B cell (primary cell): Measurements from ENCODE around the gene SCN3B. TPM values are rescaled to one million over a fixed set of nuclear protein-coding genes. Genes with fewer than 3 reads are reported as not detected.

ENCODE experiments used
- ATAC-seq: fragments of 200-7000 bp; cut with Tn5 transposase; one replicate; pipeline ENCODE4 v1.10.0; 2021; ENCODE audit warnings: low read depth, mild to moderate bottlenecking, moderate number of reproducible peaks, moderate library complexity
- CTCF ChIA-PET: fragments of 350-600 bp; sonication (Branson Sonifier 250); formaldehyde crosslinking; loops from one replicate; lab custom pipeline; 2021; ENCODE audit warnings: antibody characterized with exemption, inconsistent platforms; lab: Charles Lee
- POLR2A ChIA-PET: fragments of 350-600 bp; sonication (Branson Sonifier 250); formaldehyde crosslinking; loops from one replicate; lab custom pipeline; 2021; ENCODE audit warnings: antibody characterized with exemption; lab: Charles Lee
- DNase-seq: peaks from one replicate; pipeline ENCODE4 v3.0.0; 2013
- H2AFZ ChIP-seq: 2 replicates; pipeline ENCODE4 v1.6.1; 2012; ENCODE audit warnings: mild to moderate bottlenecking, low read depth, low read length; ENCODE audit not compliant: insufficient read depth, poor library complexity, severe bottlenecking
- H3K27ac ChIP-seq, 2 donors: 1 replicate in 1 of 2; 2 replicates in 1 of 2; pipeline ENCODE4 v1.5.1; 2012 to 2013; ENCODE audit warnings: low read length in 2 of 2, mild to moderate bottlenecking in 2 of 2, moderate library complexity in 1 of 2
- H3K27me3 ChIP-seq, 4 experiments: fragments of 200-600 bp in 1 of 4; sonication (generic) in 1 of 4; replicated peaks in 1 of 4; 1 replicate in 2 of 4; 2 replicates in 2 of 4; pipeline versions ENCODE4 v1.6.1 to v1.7.0; 2013 to 2016; ENCODE audit warnings: low read length in 3 of 4, mild to moderate bottlenecking in 2 of 4, mixed read lengths in 1 of 4, moderate library complexity in 1 of 4; ENCODE audit not compliant: insufficient read depth in 4 of 4, control insufficient read depth in 3 of 4; ENCODE audit errors: control extremely low read depth in 1 of 4
- H3K36me3 ChIP-seq, 2 experiments: replicated peaks in 1 of 2; 1 replicate in 1 of 2; 2 replicates in 1 of 2; pipeline versions ENCODE4 v1.6.1 to v1.7.1; 2013; ENCODE audit warnings: low read length in 1 of 2; ENCODE audit not compliant: insufficient read depth in 2 of 2, control insufficient read depth in 1 of 2; ENCODE audit errors: control extremely low read depth in 1 of 2, extremely low read depth in 1 of 2
- H3K4me1 ChIP-seq, 2 donors: fragments of 200-600 bp in 1 of 2; sonication (generic) in 1 of 2; 1 replicate in 1 of 2; 2 replicates in 1 of 2; pipeline versions ENCODE4 v1.5.1 to v1.6.1; 2013 to 2017; ENCODE audit warnings: low read length in 2 of 2; ENCODE audit not compliant: control insufficient read depth in 2 of 2, insufficient read depth in 2 of 2
- H3K4me2 ChIP-seq: replicated peaks from 2 replicates; pipeline ENCODE3; 2012; ENCODE audit warnings: mild to moderate bottlenecking, low read depth, low read length; ENCODE audit not compliant: poor library complexity, severe bottlenecking
- H3K4me3 ChIP-seq, 5 experiments: fragments of 200-600 bp in 1 of 5; sonication (generic) in 1 of 5; 1 replicate in 3 of 5; 2 replicates in 2 of 5; pipeline versions ENCODE4 v1.5.1 to v1.7.0; 2011 to 2016; ENCODE audit warnings: low read length in 4 of 5, mild to moderate bottlenecking in 4 of 5, low read depth in 2 of 5, control low read depth in 1 of 5, moderate library complexity in 1 of 5; ENCODE audit not compliant: insufficient read depth in 1 of 5; ENCODE audit errors: control extremely low read depth in 1 of 5, extremely low read depth in 1 of 5
- H3K79me2 ChIP-seq: fragments of 200-600 bp; sonication (generic); one replicate; pipeline ENCODE4 v1.6.0; 2016; ENCODE audit warnings: low read length; ENCODE audit not compliant: control insufficient read depth, insufficient read depth
- H3K9ac ChIP-seq: fragments of 200-600 bp; sonication (generic); 2 replicates; pipeline ENCODE4 v1.6.1; 2017; ENCODE audit warnings: mild to moderate bottlenecking, low read length, moderate library complexity
- H3K9me3 ChIP-seq, 3 donors: one replicate each; pipeline versions ENCODE4 v1.6.1 to v1.7.1; 2013; ENCODE audit warnings: low read length in 2 of 3; ENCODE audit not compliant: control insufficient read depth in 2 of 3, insufficient read depth in 1 of 3; ENCODE audit errors: control extremely low read depth in 1 of 3
- H4K20me1 ChIP-seq: 2 replicates; pipeline ENCODE4 v1.6.0; 2012; ENCODE audit warnings: mild to moderate bottlenecking, low read length; ENCODE audit not compliant: insufficient read depth, control insufficient read depth, poor library complexity, severe bottlenecking
- H3K27ac Mint-ChIP-seq: one replicate; pipeline ENCODE4 v1.8.0; 2021; ENCODE audit warnings: mixed read lengths
- H3K27me3 Mint-ChIP-seq: one replicate; pipeline ENCODE4 v1.8.0; 2021; ENCODE audit warnings: mixed read lengths
- H3K4me1 Mint-ChIP-seq: one replicate; pipeline ENCODE4 v1.8.0; 2021; ENCODE audit warnings: mixed read lengths
- H3K4me3 Mint-ChIP-seq: one replicate; pipeline ENCODE4 v1.8.0; 2021; ENCODE audit warnings: mixed read lengths
- H3K9me3 Mint-ChIP-seq: one replicate; pipeline ENCODE4 v1.8.0; 2022; ENCODE audit warnings: mixed read lengths; ENCODE audit not compliant: insufficient read depth
- CTCF ChIP-seq: fragments of 200-600 bp; IDR thresholded peaks from one replicate; pipeline ENCODE4 v1.8.0; 2022; ENCODE audit warnings: antibody characterized with exemption, mild to moderate bottlenecking
- EZH2 ChIP-seq: IDR thresholded peaks from 2 replicates; pipeline ENCODE4 v1.6.1; 2012; ENCODE audit warnings: borderline replicate concordance, low read depth, mild to moderate bottlenecking, moderate library complexity, low read length; ENCODE audit not compliant: insufficient read depth, poor library complexity, severe bottlenecking
- WGBS: methylation state at CpG from one replicate; pipeline ENCODE4 v1.1.5; 2013; ENCODE audit warnings: missing lambda C conversion rate; ENCODE audit not compliant: insufficient coverage; 5-methylcytosine and 5-hydroxymethylcytosine counted together
- intact Hi-C: fragments of 100-400 bp; cut with micrococcal nuclease; formaldehyde crosslinking; loops from one replicate; pipeline ENCODE4 v1.10.0; 2022
- polyA plus RNA-seq: library from polyadenylated mRNA; depleted of rRNA; stranded (reverse); fragments of >200 nt; gene quantifications from 2 replicates; pipeline ENCODE4 v1.2.3, GENCODE V29; 2012
- total RNA-seq, 2 donors: library from RNA; stranded (reverse); fragments of 120-200 nt in 1 of 2; gene quantifications; 1 replicate in 1 of 2; 2 replicates in 1 of 2; pipeline versions ENCODE4 v1.2.3 to v1.2.4, GENCODE V29; 2013 to 2022

SCN3B gene
- total and polyA plus RNA-seq, 2 donors (not counting 1 experiment from before 2014, with no cell fraction given) = not detected

GRCh38 chr11:123659311-123659710, 4.9 kb upstream of the SCN3B start:
- ATAC-seq (no peak), DNase-seq (no peak)
- Histone ChIP-seq H3K79me2 (no peaks in the 10 kb centered on the region), H4K20me1 (no peaks in the 10 kb centered on the region), H3K4me2 (no peak overlapping the region), H3K4me3 (no peak overlapping the region), H3K4me1 (peaks cover 14 to 20% of the 10 kb centered on the region in 2 donors), H3K9me3 (peaks cover 2 to 16% (median 10%) of the 10 kb centered on the region in 3 donors), H3K9ac (no peak overlapping the region), H3K27ac (no peak overlapping the region), H2AFZ (no peak overlapping the region), H3K36me3 (no peaks in the 10 kb centered on the region), H3K27me3 (peaks cover 0 to 12% (median 6%) of the 10 kb centered on the region in 4 experiments)
- POLR2A ChIA-PET = no interaction called here
- Mint-ChIP-seq H3K4me3 (no peak overlapping the region), H3K4me1 (peaks cover 27% of the 10 kb centered on the region), H3K27ac (no peak overlapping the region), H3K27me3 (peaks cover 20% of the 10 kb centered on the region), H3K9me3 (peaks cover 20% of the 10 kb centered on the region)
- no CpG with 5 or more reads among the region's 2 CpGs for WGBS
- no peak for TF ChIP-seq EZH2
- CTCF ChIA-PET = no interaction called here
- intact Hi-C loops = no loop called here

- Histone ChIP-seq H3K9me3 (peaks cover under 1 to 14% (median 5%) of the 10 kb centered on the region in 3 donors), H3K4me3 (peak overlapping the region in 4 of 5 experiments; percentile 37 to 50 (median 42)), H3K27ac (no peak overlapping the region), H3K27me3 (peaks cover 0 to 37% (median 22%) of the 10 kb centered on the region in 4 experiments), H3K9ac (peak overlapping the region; percentile 54), H3K79me2 (no peaks in the 10 kb centered on the region), H2AFZ (peak overlapping the region; percentile 56), H3K4me1 (peaks cover 11 to 18% of the 10 kb centered on the region in 2 donors), H3K36me3 (no peaks in the 10 kb centered on the region), H3K4me2 (peak overlapping the region; percentile 83), H4K20me1 (no peaks in the 10 kb centered on the region)
- DNase-seq (peak; percentile 15), ATAC-seq (peak; percentile 31)
- Mint-ChIP-seq H3K27ac (no peak overlapping the region), H3K27me3 (peaks cover 42% of the 10 kb centered on the region), H3K9me3 (peaks cover 9% of the 10 kb centered on the region), H3K4me3 (peak overlapping the region; percentile 72), H3K4me1 (peaks cover 17% of the 10 kb centered on the region)
- intact Hi-C loops = no loop called here
- TF ChIP-seq CTCF (no peak), EZH2 (no peak)
- ChIA-PET POLR2A (no interaction called here), CTCF (interaction anchor here (1.5 kb wide), 1 partner anchor 54 kb away, joined by 4 read pairs; no protein-coding TSS in a partner anchor)
- WGBS = 2% methylated on average over 63 of the region's 64 CpGs
These were observed 428 bp downstream of the SCN3B start for GRCh38 chr11:123653827-123654565.
